Measurements from ENCODE around the gene OSBPL2.
A peak's percentile ranks its signal among the peaks of the same experiment; 100 is the strongest.

OSBPL2 gene

GRCh38 chr20:62219101-62219991 is 19.0 kb upstream of the OSBPL2 start:
- H3K4me3 ChIP-seq (ENCODE audit: low read depth, low read length): no peak overlapping the region
- TF ChIP-seq CTCF (IDR thresholded peaks at IDR 0.05; ENCODE audit: insufficient read depth, low read depth, low read length, missing control alignments): no peak
- no peak for DNase-seq (ENCODE audit: low read depth)

- no peak within 1 kb of the TSS for H3K4me3 ChIP-seq (ENCODE audit: low read depth, low read length)
- peak; percentile 20 for DNase-seq (ENCODE audit: low read depth)
- no peak for TF ChIP-seq CTCF (IDR thresholded peaks at IDR 0.05; ENCODE audit: insufficient read depth, low read depth, low read length, missing control alignments)
These were observed 18.2 kb upstream of the OSBPL2 start, which contains the start of gene HRH3 for GRCh38 chr20:62219992-62220665. Gene HRH3 (minus strand): TSS chr20:62220278. CDS start chr20:62219970, 308 bp downstream.

GRCh38 chr20:62220666-62221568 is 17.4 kb upstream of the OSBPL2 start:
- H3K4me3 ChIP-seq (ENCODE audit: low read depth, low read length): no peak overlapping the region
- TF ChIP-seq CTCF (IDR thresholded peaks at IDR 0.05; ENCODE audit: insufficient read depth, low read depth, low read length, missing control alignments): no peak
- DNase-seq (ENCODE audit: low read depth): no peak

DNA sequence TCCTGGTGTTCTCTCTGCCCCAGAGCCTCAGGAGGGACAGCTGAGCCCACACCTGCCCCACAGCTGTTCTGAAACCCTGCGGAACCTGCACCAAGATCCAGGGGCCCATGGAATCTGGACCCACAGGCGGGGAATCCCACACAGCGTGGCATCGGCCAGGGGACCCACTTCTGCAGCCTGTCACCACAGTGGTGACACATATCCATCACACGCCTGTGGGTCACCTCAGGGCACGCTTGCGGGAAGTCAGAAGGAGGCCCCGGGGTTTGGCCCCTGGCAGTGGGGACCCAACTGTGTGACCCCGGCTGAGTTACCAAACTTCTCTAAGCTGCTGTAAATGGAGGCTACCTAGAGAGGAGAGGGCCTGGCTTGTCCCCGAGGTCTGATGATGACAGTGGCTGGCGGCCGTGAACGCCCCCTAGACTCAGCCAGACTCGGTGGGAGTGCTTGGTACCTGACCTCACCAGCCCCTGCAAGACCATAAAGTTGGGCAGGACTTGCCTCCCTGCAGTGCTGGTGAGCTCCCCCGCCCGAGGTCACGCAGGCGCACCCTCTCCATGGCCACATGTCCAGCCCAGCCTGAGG is 16.0 kb upstream of the OSBPL2 start:
- TF ChIP-seq CTCF (IDR thresholded peaks at IDR 0.05; ENCODE audit: insufficient read depth, low read depth, low read length, missing control alignments): no peak

DNA sequence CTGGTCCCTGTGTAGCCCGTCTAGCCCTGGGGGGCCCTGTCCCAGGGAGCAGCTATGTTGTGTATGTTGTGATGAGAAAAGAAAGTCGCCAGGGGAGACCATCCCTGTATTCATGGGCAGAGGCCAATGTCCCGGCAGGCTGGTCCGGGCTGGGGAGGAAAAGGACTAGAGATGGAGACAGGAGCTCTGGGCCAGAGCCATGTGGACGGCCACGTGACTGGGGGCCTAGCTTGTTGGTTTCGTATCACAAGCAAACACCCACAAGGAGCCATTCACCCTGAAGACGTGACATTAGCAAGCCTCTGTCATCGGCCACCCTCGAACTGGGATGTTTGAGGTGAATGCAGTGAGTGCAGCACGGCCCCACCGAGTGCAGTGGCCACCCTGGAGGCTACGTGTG is 15.3 kb upstream of the OSBPL2 start:
- TF ChIP-seq CTCF (IDR thresholded peaks at IDR 0.05; ENCODE audit: insufficient read depth, low read depth, low read length, missing control alignments): no peak
- no peak for DNase-seq (ENCODE audit: low read depth)
- no peak overlapping the region for H3K4me3 ChIP-seq (ENCODE audit: low read depth, low read length)

More for the DNA sequence above, 16.0 kb upstream of the OSBPL2 start:
- H3K4me3 ChIP-seq (ENCODE audit: low read depth, low read length): no peak overlapping the region
- DNase-seq (ENCODE audit: low read depth): no peak

- TF ChIP-seq CTCF (IDR thresholded peaks at IDR 0.05; ENCODE audit: insufficient read depth, low read depth, low read length, missing control alignments): no peak
These were observed 14.8 kb upstream of the OSBPL2 start for GRCh38 chr20:62223571-62223970.

More at GRCh38 chr20:62223571-62223970, 14.8 kb upstream of the OSBPL2 start:
- no peak for DNase-seq (ENCODE audit: low read depth)
- no peak overlapping the region for H3K4me3 ChIP-seq (ENCODE audit: low read depth, low read length)

Data from GM12865 (cell line).